RWPE2 (cell line): ENCODE measurements around the gene OVCH1.

Experiments used
- ATAC-seq: fragments of 200-7000 bp; cut with Tn5 transposase; 3 replicates; pipeline ENCODE4 v1.9.1; 2021; ENCODE audit warnings: low read depth
- DNase-seq: peaks from one replicate; pipeline ENCODE4 v3.0.0-alpha.2; 2020; ENCODE audit warnings: low spot score
- H3K27ac ChIP-seq: fragments of 450-650 bp; 2 replicates; pipeline ENCODE4 v1.5.1; 2017; ENCODE audit warnings: mild to moderate bottlenecking; ENCODE audit not compliant: poor library complexity, severe bottlenecking
- H3K27me3 ChIP-seq: fragments of 250-450 bp; sonication (Bioruptor Pico); 2 replicates; pipeline ENCODE4 v1.5.1; 2021; ENCODE audit warnings: mild to moderate bottlenecking, moderate library complexity; ENCODE audit not compliant: insufficient read depth, poor library complexity, severe bottlenecking
- H3K36me3 ChIP-seq: fragments of 250-450 bp; sonication (Bioruptor Pico); 2 replicates; pipeline ENCODE4 v1.5.1; 2020; ENCODE audit warnings: low read depth, mild to moderate bottlenecking, moderate library complexity
- H3K4me1 ChIP-seq: fragments of 250-450 bp; sonication (Bioruptor Pico); 2 replicates; pipeline ENCODE4 v1.5.1; 2021; ENCODE audit warnings: mild to moderate bottlenecking, moderate library complexity; ENCODE audit not compliant: insufficient read depth, poor library complexity, severe bottlenecking
- H3K4me3 ChIP-seq: fragments of 250-450 bp; sonication (Bioruptor Pico); 2 replicates; pipeline ENCODE4 v1.5.1; 2021; ENCODE audit warnings: mild to moderate bottlenecking, moderate library complexity; ENCODE audit not compliant: severe bottlenecking
- H3K9me3 ChIP-seq: fragments of 250-450 bp; sonication (Bioruptor Pico); 2 replicates; pipeline ENCODE4 v1.5.1; 2021; ENCODE audit warnings: mild to moderate bottlenecking, moderate library complexity; ENCODE audit not compliant: severe bottlenecking
- TF ChIP-seq, protein P1 (sequence below): fragments of 450-650 bp; IDR thresholded peaks from one replicate; pipeline ENCODE4 v1.5.1; 2017; ENCODE audit warnings: mild to moderate bottlenecking, moderate library complexity; ENCODE audit not compliant: poor library complexity, severe bottlenecking

The OVCH1 gene

GRCh38 chr12:29426498-29426897 is 71.0 kb downstream of the OVCH1 start:
- Histone ChIP-seq H3K4me3 (no peak overlapping the region), H3K9me3 (no peaks in the 10 kb centered on the region), H3K4me1 (peaks cover 14% of the 10 kb centered on the region), H3K27ac (no peak overlapping the region), H3K27me3 (no peaks in the 10 kb centered on the region), H3K36me3 (no peaks in the 10 kb centered on the region)
- ATAC-seq (no peak), DNase-seq (no peak)
- TF ChIP-seq, protein P1, sequence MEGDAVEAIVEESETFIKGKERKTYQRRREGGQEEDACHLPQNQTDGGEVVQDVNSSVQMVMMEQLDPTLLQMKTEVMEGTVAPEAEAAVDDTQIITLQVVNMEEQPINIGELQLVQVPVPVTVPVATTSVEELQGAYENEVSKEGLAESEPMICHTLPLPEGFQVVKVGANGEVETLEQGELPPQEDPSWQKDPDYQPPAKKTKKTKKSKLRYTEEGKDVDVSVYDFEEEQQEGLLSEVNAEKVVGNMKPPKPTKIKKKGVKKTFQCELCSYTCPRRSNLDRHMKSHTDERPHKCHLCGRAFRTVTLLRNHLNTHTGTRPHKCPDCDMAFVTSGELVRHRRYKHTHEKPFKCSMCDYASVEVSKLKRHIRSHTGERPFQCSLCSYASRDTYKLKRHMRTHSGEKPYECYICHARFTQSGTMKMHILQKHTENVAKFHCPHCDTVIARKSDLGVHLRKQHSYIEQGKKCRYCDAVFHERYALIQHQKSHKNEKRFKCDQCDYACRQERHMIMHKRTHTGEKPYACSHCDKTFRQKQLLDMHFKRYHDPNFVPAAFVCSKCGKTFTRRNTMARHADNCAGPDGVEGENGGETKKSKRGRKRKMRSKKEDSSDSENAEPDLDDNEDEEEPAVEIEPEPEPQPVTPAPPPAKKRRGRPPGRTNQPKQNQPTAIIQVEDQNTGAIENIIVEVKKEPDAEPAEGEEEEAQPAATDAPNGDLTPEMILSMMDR = no peak

DNA sequence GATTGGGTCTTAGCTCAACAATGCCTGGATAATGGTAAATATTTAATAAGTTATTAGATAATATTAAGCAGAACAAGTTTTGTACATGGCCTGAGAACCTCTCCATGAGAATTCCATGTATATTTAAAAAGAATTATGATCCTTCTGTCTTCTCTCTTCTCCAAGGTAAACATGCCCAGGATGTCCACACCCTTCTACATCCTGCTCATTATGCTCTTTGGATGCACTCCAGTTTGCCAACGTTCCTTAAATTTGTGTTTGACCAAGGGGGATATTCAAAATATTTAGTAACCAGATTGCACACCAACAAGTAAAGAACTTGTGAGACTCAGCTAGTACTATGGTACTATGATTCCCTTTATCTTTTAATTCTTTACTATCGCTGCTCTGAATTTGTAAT is 71.8 kb downstream of the OVCH1 start:
- H3K4me1 ChIP-seq = peaks cover 14% of the 10 kb centered on the region

GRCh38 chr12:29416748-29417147 is 80.7 kb downstream of the OVCH1 start:
- DNase-seq (no peak), ATAC-seq (no peak)
- no peaks in the 10 kb centered on the region for H3K4me1 ChIP-seq
- H3K36me3 ChIP-seq = no peaks in the 10 kb centered on the region
- no peak overlapping the region for H3K4me3 ChIP-seq
- no peaks in the 10 kb centered on the region for H3K9me3 ChIP-seq
- TF ChIP-seq, protein P1 = no peak
- H3K27me3 ChIP-seq = no peaks in the 10 kb centered on the region
- H3K27ac ChIP-seq = no peak overlapping the region

More for the DNA sequence above, 71.8 kb downstream of the OVCH1 start:
- H3K9me3 ChIP-seq = no peaks in the 10 kb centered on the region
- H3K4me3 ChIP-seq = no peak overlapping the region
- DNase-seq (no peak), ATAC-seq (no peak)
- no peaks in the 10 kb centered on the region for H3K36me3 ChIP-seq
- H3K27ac ChIP-seq = no peak overlapping the region
- H3K27me3 ChIP-seq = no peaks in the 10 kb centered on the region
- TF ChIP-seq, protein P1 = no peak

DNA sequence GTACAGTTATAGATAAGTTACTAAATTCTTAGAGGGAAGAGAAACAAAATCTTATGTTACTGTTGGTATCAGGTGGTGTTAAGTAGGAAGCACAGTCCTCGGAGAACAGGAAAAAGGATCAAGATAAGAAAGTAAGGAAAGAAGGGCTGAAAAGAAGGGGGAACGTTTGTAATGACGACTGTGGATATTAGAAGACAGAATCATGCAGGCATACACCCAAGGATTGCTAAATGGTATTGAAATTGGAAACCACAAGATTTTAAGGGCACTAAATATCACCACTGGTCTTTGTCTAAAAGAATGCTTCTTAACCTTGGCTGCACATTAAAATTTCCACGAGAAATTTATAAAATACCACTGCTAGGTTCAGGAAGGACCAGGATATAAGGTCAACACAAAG is 82.4 kb downstream of the OVCH1 start:
- no peak overlapping the region for H3K27ac ChIP-seq
- no peaks in the 10 kb centered on the region for H3K9me3 ChIP-seq
- no peak for DNase-seq
- H3K4me3 ChIP-seq = no peak overlapping the region
- ATAC-seq = no peak
- H3K27me3 ChIP-seq = no peaks in the 10 kb centered on the region
- TF ChIP-seq, protein P1 = no peak
- no peaks in the 10 kb centered on the region for H3K4me1 ChIP-seq
- H3K36me3 ChIP-seq = no peaks in the 10 kb centered on the region

GRCh38 chr12:29414368-29414767 is 83.1 kb downstream of the OVCH1 start:
- Histone ChIP-seq H3K27ac (no peak overlapping the region), H3K4me1 (no peaks in the 10 kb centered on the region), H3K9me3 (no peaks in the 10 kb centered on the region), H3K4me3 (no peak overlapping the region), H3K36me3 (no peaks in the 10 kb centered on the region), H3K27me3 (no peaks in the 10 kb centered on the region)
- TF ChIP-seq, protein P1 = no peak
- DNase-seq (no peak), ATAC-seq (no peak)
